GM18870 (cell line): Measurements from ENCODE around the gene DNAJC12.
"Not testable (repeated sequence)": the region's sequence is repeated elsewhere in the genome, so short reads cannot be mapped to it uniquely, and the experiment has no call there.

Experiments
- ATAC-seq: cut with Tn5 transposase; IDR thresholded peaks from one replicate; pipeline ENCODE4 v1.9.1; 2021; ENCODE audit warnings: moderate library complexity; ENCODE audit not compliant: unreplicated experiment

DNAJC12 gene

DNA sequence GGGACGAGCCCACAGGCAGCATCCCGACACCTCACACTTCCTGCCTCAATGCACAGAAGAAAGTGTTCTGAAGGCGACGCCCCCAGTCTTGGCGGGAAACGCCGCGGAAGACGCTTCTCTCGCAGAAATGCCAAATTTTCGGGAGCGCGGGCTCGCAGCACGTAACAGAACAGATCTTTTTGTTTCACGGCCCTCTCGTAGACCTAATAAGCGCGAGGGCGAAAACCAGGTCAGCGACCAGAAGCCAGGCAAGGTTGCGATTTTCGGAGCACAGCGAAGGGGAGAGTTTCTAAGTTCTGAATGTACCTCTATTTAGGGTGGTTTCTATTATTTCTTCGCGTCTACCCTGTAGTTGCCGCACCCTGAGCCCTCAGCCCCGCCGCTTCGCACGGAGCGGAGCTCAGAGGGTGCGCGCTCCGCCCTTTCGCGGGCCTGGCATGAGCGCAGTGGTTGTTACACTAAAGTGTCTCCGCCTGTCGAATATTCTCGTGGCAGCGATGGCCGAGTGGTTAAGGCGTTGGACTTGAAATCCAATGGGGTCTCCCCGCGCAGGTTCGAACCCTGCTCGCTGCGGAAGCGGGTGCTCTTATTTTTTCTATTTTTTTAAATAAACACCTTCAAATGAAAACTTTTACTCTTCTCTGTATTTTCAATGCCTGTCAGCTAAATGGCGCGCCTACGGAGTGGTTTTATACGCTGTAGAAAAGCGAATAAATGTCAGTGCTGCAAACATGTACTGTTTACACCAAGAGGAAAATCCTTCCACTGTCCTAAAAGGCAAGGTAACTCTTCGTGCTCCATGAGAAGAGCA is 73.8 kb downstream of the DNAJC12 start:
- peak; percentile 88 for ATAC-seq

DNA sequence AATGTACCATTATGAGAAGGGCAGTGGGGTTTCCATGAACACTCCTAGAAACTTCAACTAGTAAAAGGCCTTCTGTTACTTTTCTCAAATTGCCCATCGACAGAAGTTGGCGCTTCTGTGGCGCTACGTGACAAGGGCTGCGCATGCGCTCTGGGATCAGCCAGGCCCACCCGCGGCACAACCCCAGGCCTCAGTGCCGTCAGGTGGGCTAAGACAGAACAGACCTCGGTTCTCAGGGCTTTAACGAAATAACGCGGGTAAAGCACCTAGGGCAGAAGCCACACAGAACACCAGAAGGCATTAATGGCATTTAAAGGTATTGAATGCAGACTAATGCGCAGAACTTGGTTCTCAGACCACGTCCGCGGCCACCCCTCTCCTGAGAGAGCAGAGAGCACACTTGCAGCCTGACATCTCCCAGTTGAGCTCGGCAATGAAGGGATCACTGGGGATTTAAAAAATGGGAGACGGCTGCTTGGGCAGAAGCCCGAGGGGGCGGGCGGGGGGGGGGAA is 74.4 kb downstream of the DNAJC12 start:
- ATAC-seq = peak; percentile 13

DNA sequence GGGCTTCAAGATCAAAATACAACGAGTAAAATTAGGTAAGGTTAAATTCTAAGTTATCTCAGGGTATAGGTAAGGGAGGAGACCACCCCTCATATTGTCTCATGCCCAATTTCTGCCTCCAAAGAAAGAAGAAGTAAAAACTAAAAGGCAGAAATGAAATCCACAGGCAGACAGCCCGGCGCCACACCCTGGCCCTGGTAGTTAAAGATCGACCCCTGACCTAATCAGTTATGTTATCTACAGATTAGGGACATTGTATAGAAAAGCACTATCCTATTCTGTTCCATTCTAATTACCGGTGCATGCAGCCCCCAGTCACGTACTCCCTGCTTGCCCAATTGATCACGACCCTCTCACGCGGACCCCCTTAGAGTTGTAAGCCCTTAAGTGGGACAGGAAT is 75.4 kb downstream of the DNAJC12 start:
- ATAC-seq = not testable (repeated sequence)

DNA sequence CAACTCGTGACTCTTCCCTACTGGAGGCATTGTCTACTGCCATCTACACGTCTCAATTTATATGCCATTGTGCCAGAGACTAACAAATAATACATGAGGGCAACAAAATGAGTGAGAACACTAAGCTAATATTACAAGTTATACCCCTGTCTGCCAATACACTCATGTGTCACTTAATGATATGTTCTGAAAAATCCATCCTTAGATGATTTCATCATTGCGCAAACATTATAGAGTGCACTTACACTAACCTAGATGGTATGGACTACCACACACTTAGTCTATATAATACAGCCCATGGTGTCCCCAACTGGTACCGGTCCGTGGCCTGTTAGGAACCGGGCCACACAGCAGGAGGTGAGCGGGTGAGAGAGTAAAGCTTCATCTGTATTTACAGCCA is 77.7 kb downstream of the DNAJC12 start:
- ATAC-seq = no peak
